ENCODE measurements around the gene BRD3OS.

BRD3OS gene

GRCh38 chr9:134004881-134005280, 20.4 kb upstream of the BRD3OS start:
- no peak for DNase-seq (ENCODE audit: low spot score)

GRCh38 chr9:134005381-134005780, 19.9 kb upstream of the BRD3OS start:
- no peak for DNase-seq (ENCODE audit: low spot score)

- no peak for DNase-seq (ENCODE audit: low spot score)
These were observed 18.1 kb upstream of the BRD3OS start for GRCh38 chr9:134007150-134007549.

GRCh38 chr9:134007571-134007970, 17.7 kb upstream of the BRD3OS start:
- DNase-seq (ENCODE audit: low spot score): no peak

- no peak for DNase-seq (ENCODE audit: low spot score)
These were observed 14.7 kb upstream of the BRD3OS start for GRCh38 chr9:134010310-134011173.

- no peak for DNase-seq (ENCODE audit: low spot score)
These were observed 13.9 kb upstream of the BRD3OS start for GRCh38 chr9:134011401-134011800.

GRCh38 chr9:134014946-134015345, 10.3 kb upstream of the BRD3OS start:
- no peak for DNase-seq (ENCODE audit: low spot score)

- DNase-seq (ENCODE audit: low spot score): no peak
These were observed 978 bp upstream of the BRD3OS start for GRCh38 chr9:134024214-134024792.

GRCh38 chr9:134025606-134026541, 593 bp downstream of the BRD3OS start:
- DNase-seq (ENCODE audit: low spot score): peak; percentile 34

GRCh38 chr9:134026581-134026980, 1.3 kb downstream of the BRD3OS start:
- no peak for DNase-seq (ENCODE audit: low spot score)

- DNase-seq (ENCODE audit: low spot score): no peak
These were observed 1.7 kb downstream of the BRD3OS start for GRCh38 chr9:134026981-134027380.

- DNase-seq (ENCODE audit: low spot score): no peak
These were observed 2.3 kb downstream of the BRD3OS start for GRCh38 chr9:134027561-134027960.

GRCh38 chr9:134028076-134028475, 2.8 kb downstream of the BRD3OS start:
- no peak for DNase-seq (ENCODE audit: low spot score)

GRCh38 chr9:134028575-134029247, 3.4 kb downstream of the BRD3OS start:
- DNase-seq (ENCODE audit: low spot score): no peak

- DNase-seq (ENCODE audit: low spot score): no peak
These were observed 4.3 kb downstream of the BRD3OS start for GRCh38 chr9:134029248-134030226.

- no peak for DNase-seq (ENCODE audit: low spot score)
These were observed 5.7 kb downstream of the BRD3OS start for GRCh38 chr9:134030821-134031470.

- no peak for DNase-seq (ENCODE audit: low spot score)
These were observed 6.5 kb downstream of the BRD3OS start for GRCh38 chr9:134031783-134032182.

- no peak for DNase-seq (ENCODE audit: low spot score)
These were observed 7.4 kb downstream of the BRD3OS start for GRCh38 chr9:134032456-134033222.

GRCh38 chr9:134033516-134034214, 8.4 kb downstream of the BRD3OS start:
- no peak for DNase-seq (ENCODE audit: low spot score)
